HG02943 (cell line): ENCODE results near the gene CDC42EP4.

Experiments
- ATAC-seq: cut with Tn5 transposase; IDR thresholded peaks from one replicate; pipeline ENCODE4 v1.9.1; 2021; ENCODE audit warnings: mild to moderate bottlenecking, low read depth, moderate library complexity; ENCODE audit not compliant: unreplicated experiment

CDC42EP4 gene

DNA sequence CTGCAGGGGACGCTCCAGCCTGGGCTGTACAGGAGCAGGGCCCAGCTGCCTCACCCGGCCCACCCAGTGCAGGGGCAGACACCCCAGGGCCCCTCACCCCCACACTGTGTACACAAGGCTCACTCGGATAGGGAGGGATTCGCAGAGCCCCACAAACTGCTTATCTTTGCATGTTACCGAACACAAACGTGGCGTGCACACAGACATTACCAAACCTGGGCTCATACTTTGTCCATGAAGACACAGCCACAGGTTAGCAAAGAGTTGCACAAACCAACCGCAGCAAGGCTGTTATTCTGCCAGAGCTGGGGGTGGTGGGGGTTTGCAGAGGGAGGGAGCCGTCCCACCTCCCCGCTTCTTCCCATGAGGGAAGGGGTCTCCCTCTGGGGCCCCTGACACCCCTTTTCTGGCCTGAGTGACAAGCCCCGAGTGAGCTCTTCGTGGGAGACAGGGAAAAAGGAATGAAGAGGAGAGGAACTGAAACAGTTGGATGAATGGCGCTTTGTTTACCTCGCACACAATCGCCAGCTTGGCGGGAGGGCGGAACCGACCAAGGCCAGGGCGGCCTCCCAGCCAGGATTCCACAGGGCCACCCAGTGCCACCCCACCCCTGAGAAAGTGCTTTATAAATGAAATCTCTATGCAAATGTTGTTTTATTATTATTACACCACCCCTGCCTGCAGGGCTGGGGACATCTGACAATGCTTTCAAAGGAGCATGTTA is 49.7 kb downstream of the CDC42EP4 start:
- ATAC-seq: no peak

DNA sequence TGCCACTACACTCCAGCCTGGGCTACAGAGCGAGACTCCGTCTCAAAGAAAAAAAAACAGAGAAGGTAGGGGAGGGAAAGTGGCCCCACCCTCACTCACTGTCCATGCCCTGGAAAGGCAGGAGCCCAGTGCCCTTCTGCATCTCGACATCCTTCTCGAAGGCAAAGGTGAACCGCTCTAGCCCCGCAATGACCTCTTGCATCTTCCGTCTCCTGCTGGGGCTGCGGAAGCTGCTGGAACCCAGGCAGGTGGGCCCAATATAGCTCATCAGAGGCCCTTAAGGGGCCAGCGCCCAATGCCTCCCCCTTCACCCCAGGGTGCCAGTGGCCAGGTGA is 50.2 kb downstream of the CDC42EP4 start, which contains the start of gene CPSF4L:
TSS of gene CPSF4L (minus strand) at position 264 of the 335 bp plus-strand sequence. CDS start at position 202, 62 bp downstream.
- ATAC-seq: no peak

DNA sequence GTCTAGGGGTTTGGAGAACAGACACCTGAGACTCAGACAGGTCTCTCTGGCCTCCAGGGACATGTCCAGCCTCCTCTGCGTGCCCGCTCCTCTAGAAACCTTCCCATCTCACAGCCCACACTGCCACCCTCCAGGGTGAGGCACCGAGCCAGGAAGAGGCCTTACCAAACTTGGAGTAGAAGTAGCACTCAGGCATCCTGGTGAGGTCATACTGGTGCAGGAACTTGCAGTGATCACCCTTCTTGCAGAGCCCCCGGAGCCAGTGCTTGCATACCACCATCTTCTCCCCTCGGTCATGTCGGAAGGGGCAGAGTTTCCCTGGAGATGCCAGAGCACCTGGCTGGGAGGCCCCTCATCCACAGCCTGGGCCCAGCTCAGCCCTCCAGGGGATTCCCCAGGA is 54.3 kb downstream of the CDC42EP4 start:
- no peak for ATAC-seq

- ATAC-seq: no peak
Measured at GRCh38 chr17:73256220-73256619, 55.6 kb downstream of the CDC42EP4 start.

GRCh38 chr17:73255671-73256181 is 56.1 kb downstream of the CDC42EP4 start:
- ATAC-seq: no peak

DNA sequence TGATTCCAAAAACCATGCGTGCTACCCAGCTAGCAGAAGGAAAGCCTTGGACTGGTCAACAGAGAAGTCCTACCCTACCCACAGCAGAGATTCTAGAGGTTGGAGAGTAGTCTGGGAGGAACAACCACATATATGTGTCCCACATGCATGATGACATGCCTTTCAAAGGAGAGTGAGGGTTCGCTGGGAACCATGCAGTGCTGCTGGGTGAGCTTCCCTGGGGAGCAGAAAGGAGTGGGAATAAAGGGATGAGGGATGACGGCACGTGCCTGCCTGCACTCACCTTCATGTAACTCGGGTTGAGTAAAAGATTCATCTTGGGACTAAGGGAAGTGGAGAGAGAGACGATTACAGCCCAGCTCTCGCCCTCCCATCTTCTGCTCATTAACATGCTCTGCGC is 59.9 kb downstream of the CDC42EP4 start:
- no peak for ATAC-seq

GRCh38 chr17:73250851-73251640 is 60.8 kb downstream of the CDC42EP4 start:
- no peak for ATAC-seq

- no peak for ATAC-seq
Measured at GRCh38 chr17:73249700-73250099, 62.1 kb downstream of the CDC42EP4 start.

- no peak for ATAC-seq
Measured at GRCh38 chr17:73248532-73248931, 63.3 kb downstream of the CDC42EP4 start.

DNA sequence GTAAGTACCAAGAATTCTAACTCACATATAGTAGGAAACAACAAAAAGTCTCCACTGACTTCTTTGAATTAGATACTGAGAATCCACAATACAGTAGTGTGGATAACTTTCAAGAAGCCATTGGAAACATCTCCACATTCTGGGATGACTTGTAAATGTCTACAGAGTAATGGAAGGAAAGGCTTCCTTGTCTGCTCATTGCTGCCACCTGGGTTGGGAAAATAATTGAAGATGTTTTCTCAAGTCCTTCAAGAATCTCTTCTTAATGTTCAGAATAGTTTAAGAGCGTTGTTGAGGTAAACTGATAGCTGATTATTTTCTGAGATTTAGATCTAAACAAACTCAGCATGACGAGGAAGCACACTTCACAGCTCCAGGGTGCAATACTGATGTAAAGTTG is 64.1 kb downstream of the CDC42EP4 start:
- no peak for ATAC-seq

DNA sequence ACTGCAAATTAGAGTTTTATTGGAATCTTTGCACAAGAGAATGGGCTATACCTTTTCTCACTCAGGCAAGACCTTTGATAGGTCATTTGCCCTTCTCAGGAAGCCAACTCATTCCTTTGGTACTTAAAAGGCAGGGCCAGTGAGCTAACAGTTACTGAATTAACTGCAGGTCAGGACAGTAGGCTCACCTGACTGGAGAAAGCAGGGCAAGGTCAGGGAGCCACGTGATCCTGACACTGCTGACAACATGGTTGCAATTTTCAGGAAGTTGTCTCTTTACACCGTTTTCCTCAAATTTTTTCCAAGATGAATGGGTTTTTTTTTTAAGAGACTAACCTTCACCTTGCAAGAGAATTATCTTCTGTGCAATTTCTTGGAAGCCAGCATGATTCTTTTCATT is 71.2 kb downstream of the CDC42EP4 start:
- no peak for ATAC-seq

GRCh38 chr17:73237714-73238113 is 74.1 kb downstream of the CDC42EP4 start:
- ATAC-seq: no peak

- no peak for ATAC-seq
Measured at GRCh38 chr17:73234736-73235135, 77.1 kb downstream of the CDC42EP4 start.
